ENCODE results near the gene IRF5. TPM values are rescaled to one million over a fixed set of nuclear protein-coding genes. Genes with fewer than 3 reads are reported as not detected.
A peak's percentile ranks its signal among the peaks of the same experiment; 100 is the strongest.

IRF5 gene
- total and polyA plus RNA-seq, 2 donors (not counting 1 experiment from before 2014, with no cell fraction given), result 91.3 to 135 TPM

GRCh38 chr7:128914566-128915151 is 23.1 kb upstream of the IRF5 start:
- POLR2A ChIA-PET, result interaction anchor here (0.5 to 1.1 kb wide), 3 partner anchors 23 to 411 kb away, joined by 4 to 8 read pairs (median 5); partner anchors contain the start of gene IRF5
- H3K9me3 ChIP-seq (ENCODE audit: control extremely low read depth in 1 of 3, control insufficient read depth in 2 of 3, insufficient read depth in 1 of 3, low read length in 2 of 3), result no peaks in the 10 kb centered on the region
- no peaks in the 10 kb centered on the region for H4K20me1 ChIP-seq (ENCODE audit: control insufficient read depth, insufficient read depth, low read length, poor library complexity, severe bottlenecking)
- H2AFZ ChIP-seq (ENCODE audit: insufficient read depth, low read depth, low read length, poor library complexity, severe bottlenecking), result peak overlapping the region; percentile 71
- Mint-ChIP-seq H3K27ac (peak overlapping the region; percentile 65), H3K4me3 (peak overlapping the region; percentile 84), H3K9me3 (ENCODE audit: insufficient read depth) (no peaks in the 10 kb centered on the region), H3K27me3 (peaks cover 24% of the 10 kb centered on the region), H3K4me1 (peaks cover 27% of the 10 kb centered on the region)
- H3K36me3 ChIP-seq (replicated peaks in 1 of 2; ENCODE audit: control extremely low read depth in 1 of 2, control insufficient read depth in 1 of 2, extremely low read depth in 1 of 2, insufficient read depth in 2 of 2, low read length in 1 of 2), result no peaks in the 10 kb centered on the region
- DNase-seq, result peak; percentile 80
- 55% methylated on average over 3 of the region's 11 CpGs for WGBS (ENCODE audit: insufficient coverage)
- H3K79me2 ChIP-seq (ENCODE audit: control insufficient read depth, insufficient read depth, low read length), result no peaks in the 10 kb centered on the region
- CTCF ChIA-PET, result interaction anchor here (0.8 to 1.9 kb wide), 13 partner anchors 9 to 304 kb away, joined by 3 to 7 read pairs (median 4); no protein-coding TSS in a partner anchor
- peaks cover 24 to 27% of the 10 kb centered on the region in 2 donors for H3K4me1 ChIP-seq (ENCODE audit: control insufficient read depth in 2 of 2, insufficient read depth in 2 of 2, low read length in 2 of 2)
- ATAC-seq (ENCODE audit: low read depth), result peak; percentile 71
- H3K4me3 ChIP-seq (ENCODE audit: control extremely low read depth in 1 of 5, extremely low read depth in 1 of 5, insufficient read depth in 1 of 5, low read depth in 2 of 5, low read length in 4 of 5), result peak overlapping the region in 3 of 5 experiments; percentile 21 to 40 (median 32)
- H3K9ac ChIP-seq (ENCODE audit: low read length), result peak overlapping the region; percentile 42
- H3K4me2 ChIP-seq (replicated peaks; ENCODE audit: low read depth, low read length, poor library complexity, severe bottlenecking), result peak overlapping the region; percentile 86
- H3K27ac ChIP-seq (ENCODE audit: low read length in 2 of 2), result no peak overlapping the region
- no peak for TF ChIP-seq EZH2 (IDR thresholded peaks at IDR 0.05; ENCODE audit: borderline replicate concordance, insufficient read depth, low read depth, low read length, poor library complexity, severe bottlenecking)
- TF ChIP-seq, protein P1, sequence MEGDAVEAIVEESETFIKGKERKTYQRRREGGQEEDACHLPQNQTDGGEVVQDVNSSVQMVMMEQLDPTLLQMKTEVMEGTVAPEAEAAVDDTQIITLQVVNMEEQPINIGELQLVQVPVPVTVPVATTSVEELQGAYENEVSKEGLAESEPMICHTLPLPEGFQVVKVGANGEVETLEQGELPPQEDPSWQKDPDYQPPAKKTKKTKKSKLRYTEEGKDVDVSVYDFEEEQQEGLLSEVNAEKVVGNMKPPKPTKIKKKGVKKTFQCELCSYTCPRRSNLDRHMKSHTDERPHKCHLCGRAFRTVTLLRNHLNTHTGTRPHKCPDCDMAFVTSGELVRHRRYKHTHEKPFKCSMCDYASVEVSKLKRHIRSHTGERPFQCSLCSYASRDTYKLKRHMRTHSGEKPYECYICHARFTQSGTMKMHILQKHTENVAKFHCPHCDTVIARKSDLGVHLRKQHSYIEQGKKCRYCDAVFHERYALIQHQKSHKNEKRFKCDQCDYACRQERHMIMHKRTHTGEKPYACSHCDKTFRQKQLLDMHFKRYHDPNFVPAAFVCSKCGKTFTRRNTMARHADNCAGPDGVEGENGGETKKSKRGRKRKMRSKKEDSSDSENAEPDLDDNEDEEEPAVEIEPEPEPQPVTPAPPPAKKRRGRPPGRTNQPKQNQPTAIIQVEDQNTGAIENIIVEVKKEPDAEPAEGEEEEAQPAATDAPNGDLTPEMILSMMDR (IDR thresholded peaks at IDR 0.05), result peak; percentile 20
- intact Hi-C loops (cut with micrococcal nuclease), result loop anchor here (2.0 kb wide), 1 partner anchor 40 kb away; no protein-coding TSS in a partner anchor
- peaks cover 0 to 35% (median 12%) of the 10 kb centered on the region in 4 experiments for H3K27me3 ChIP-seq (replicated peaks in 1 of 4; ENCODE audit: control extremely low read depth in 1 of 4, control insufficient read depth in 3 of 4, insufficient read depth in 4 of 4, low read length in 3 of 4)

All from B cell (primary cell).